HEK293 (cell line): Measurements from ENCODE around the gene NFATC2IP.

Experiments used
- ZBTB21 ChIP-seq: fragments of 450-650 bp; formaldehyde crosslinking; IDR thresholded peaks from 2 replicates; pipeline ENCODE4 v1.5.1; 2017; ENCODE audit warnings: missing biosample characterization, missing genetic modification characterization
- ZFP3 ChIP-seq: fragments of 450-650 bp; formaldehyde crosslinking; IDR thresholded peaks from 2 replicates; pipeline ENCODE4 v1.5.1; 2016; ENCODE audit warnings: low read depth, missing biosample characterization, missing genetic modification characterization
- TF ChIP-seq, protein P1 (sequence below): fragments of 450-650 bp; formaldehyde crosslinking; IDR thresholded peaks from 2 replicates; pipeline ENCODE4 v1.5.1; 2016; ENCODE audit warnings: missing biosample characterization, missing genetic modification characterization

DNA sequence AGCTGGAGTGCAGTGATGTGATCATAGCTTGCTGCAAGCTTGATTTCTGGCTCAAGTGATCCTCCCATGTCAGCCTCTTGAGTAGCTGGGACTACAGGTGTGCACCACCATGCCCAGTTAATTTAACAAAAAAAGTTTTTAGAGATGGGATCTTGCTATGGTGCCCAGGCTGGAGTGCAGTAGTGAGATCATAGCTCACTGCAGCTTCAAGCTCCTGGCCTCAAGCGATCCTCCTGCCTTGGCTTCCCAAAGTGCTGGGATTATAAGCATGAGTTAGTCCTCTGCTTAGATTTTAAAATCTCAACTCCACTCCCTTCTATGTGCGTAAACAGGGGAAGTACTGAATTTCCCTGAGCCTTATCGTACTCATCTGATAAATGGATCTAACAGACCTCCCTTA, 32.0 kb upstream of the NFATC2IP start:
- TF ChIP-seq, protein P1, sequence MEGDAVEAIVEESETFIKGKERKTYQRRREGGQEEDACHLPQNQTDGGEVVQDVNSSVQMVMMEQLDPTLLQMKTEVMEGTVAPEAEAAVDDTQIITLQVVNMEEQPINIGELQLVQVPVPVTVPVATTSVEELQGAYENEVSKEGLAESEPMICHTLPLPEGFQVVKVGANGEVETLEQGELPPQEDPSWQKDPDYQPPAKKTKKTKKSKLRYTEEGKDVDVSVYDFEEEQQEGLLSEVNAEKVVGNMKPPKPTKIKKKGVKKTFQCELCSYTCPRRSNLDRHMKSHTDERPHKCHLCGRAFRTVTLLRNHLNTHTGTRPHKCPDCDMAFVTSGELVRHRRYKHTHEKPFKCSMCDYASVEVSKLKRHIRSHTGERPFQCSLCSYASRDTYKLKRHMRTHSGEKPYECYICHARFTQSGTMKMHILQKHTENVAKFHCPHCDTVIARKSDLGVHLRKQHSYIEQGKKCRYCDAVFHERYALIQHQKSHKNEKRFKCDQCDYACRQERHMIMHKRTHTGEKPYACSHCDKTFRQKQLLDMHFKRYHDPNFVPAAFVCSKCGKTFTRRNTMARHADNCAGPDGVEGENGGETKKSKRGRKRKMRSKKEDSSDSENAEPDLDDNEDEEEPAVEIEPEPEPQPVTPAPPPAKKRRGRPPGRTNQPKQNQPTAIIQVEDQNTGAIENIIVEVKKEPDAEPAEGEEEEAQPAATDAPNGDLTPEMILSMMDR: no peak
- no peak for TF ChIP-seq ZFP3
- TF ChIP-seq ZBTB21 (tag by site-specific recombination): no peak
